Nephron (organoid): ENCODE measurements around the gene NRF1.

Source experiments
- H3K27ac Mint-ChIP-seq, 3 experiments: 2 replicates each; pipeline ENCODE4 v1.8.0; 2020; ENCODE audit warnings: mixed read lengths in 3 of 3, mild to moderate bottlenecking in 2 of 3, moderate library complexity in 1 of 3
- H3K27me3 Mint-ChIP-seq: 2 replicates; pipeline ENCODE4 v1.8.0; 2021; ENCODE audit warnings: low read depth, mild to moderate bottlenecking, moderate library complexity, mixed read lengths
- H3K36me3 Mint-ChIP-seq: 2 replicates; pipeline ENCODE4 v1.8.0; 2020; ENCODE audit warnings: low read depth, mixed read lengths
- H3K4me1 Mint-ChIP-seq: 2 replicates; pipeline ENCODE4 v1.8.0; 2020; ENCODE audit warnings: mixed read lengths
- H3K4me3 Mint-ChIP-seq, 3 experiments: 2 replicates each; pipeline ENCODE4 v1.8.0; 2020; ENCODE audit warnings: mild to moderate bottlenecking in 3 of 3, mixed read lengths in 3 of 3, moderate library complexity in 2 of 3
- H3K9me3 Mint-ChIP-seq: 2 replicates; pipeline ENCODE4 v1.8.0; 2020; ENCODE audit warnings: mixed read lengths
- CTCF ChIP-seq, 3 experiments: fragments of 200-600 bp; sonication (generic); IDR thresholded peaks; one replicate each; pipeline ENCODE4 v1.5.0; 2021; ENCODE audit warnings: antibody characterized with exemption in 3 of 3; ENCODE audit not compliant: unreplicated experiment in 3 of 3

Gene NRF1

GRCh38 chr7:129777993-129778769 is 166.7 kb downstream of the NRF1 start:
- H3K4me3 Mint-ChIP-seq, result peak overlapping the region in 2 of 3 experiments; percentile 46 to 66
- peaks cover 84% of the 10 kb centered on the region for H3K27me3 Mint-ChIP-seq
- no peak for TF ChIP-seq CTCF (IDR thresholded peaks at IDR 0.05; ENCODE audit: unreplicated experiment in 3 of 3)
- H3K36me3 Mint-ChIP-seq, result no peaks in the 10 kb centered on the region
- H3K4me1 Mint-ChIP-seq, result peaks cover 25% of the 10 kb centered on the region
- H3K9me3 Mint-ChIP-seq, result no peaks in the 10 kb centered on the region
- no peak overlapping the region for H3K27ac Mint-ChIP-seq

GRCh38 chr7:129778770-129779601 is 167.5 kb downstream of the NRF1 start:
- H3K4me3 Mint-ChIP-seq, result peak overlapping the region in 2 of 3 experiments; percentile 46 to 66
- H3K27ac Mint-ChIP-seq, result no peak overlapping the region
- TF ChIP-seq CTCF (IDR thresholded peaks at IDR 0.05; ENCODE audit: unreplicated experiment in 3 of 3), result peak in 2 of 3 experiments; percentile 13 to 22
- peaks cover 28% of the 10 kb centered on the region for H3K4me1 Mint-ChIP-seq
- no peaks in the 10 kb centered on the region for H3K9me3 Mint-ChIP-seq
- H3K36me3 Mint-ChIP-seq, result no peaks in the 10 kb centered on the region
- H3K27me3 Mint-ChIP-seq, result peaks cover 89% of the 10 kb centered on the region

DNA sequence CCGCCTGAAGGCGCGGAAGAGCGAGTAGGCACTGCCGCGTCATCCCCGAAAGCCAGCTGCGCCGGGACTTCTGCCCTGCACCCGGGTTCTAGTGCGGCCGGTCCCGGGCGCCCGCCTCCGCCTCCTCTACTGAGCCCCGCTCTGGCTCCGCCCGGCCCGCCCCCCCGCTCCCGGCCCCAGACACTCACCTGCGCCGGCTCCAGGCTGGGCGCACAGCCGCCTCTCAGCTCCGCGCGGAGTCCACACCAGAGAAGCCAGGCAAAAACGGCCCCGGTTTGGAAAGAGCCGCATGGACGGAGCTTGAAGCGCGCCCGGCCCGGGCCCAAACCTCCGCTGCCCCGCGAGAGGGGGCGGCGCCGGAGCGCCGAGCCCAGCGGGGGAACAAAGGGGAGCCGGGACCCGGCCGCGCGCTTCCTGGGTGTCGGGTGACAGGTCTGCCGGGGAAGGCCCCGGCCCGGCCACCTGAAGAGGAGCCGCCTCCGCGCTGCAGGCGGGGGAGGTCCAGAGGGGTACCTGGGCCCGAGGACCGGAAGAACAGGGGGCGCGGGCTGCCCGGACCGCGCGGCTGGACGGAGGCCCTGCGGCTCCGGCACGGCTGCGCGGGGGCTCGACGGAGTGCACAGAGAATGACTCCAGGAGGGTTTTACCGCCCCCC is 168.2 kb downstream of the NRF1 start:
- H3K4me3 Mint-ChIP-seq, result peak overlapping the region in 2 of 3 experiments; percentile 29 to 34
- H3K27ac Mint-ChIP-seq, result no peak overlapping the region
- peaks cover 20% of the 10 kb centered on the region for H3K4me1 Mint-ChIP-seq
- TF ChIP-seq CTCF (IDR thresholded peaks at IDR 0.05; ENCODE audit: unreplicated experiment in 3 of 3), result no peak
- no peaks in the 10 kb centered on the region for H3K9me3 Mint-ChIP-seq
- H3K36me3 Mint-ChIP-seq, result no peaks in the 10 kb centered on the region
- H3K27me3 Mint-ChIP-seq, result peaks cover 89% of the 10 kb centered on the region

- peaks cover 89% of the 10 kb centered on the region for H3K27me3 Mint-ChIP-seq
These were observed 168.9 kb downstream of the NRF1 start for GRCh38 chr7:129780257-129780973.

More at GRCh38 chr7:129780257-129780973, 168.9 kb downstream of the NRF1 start:
- H3K9me3 Mint-ChIP-seq, result no peaks in the 10 kb centered on the region
- H3K27ac Mint-ChIP-seq, result no peak overlapping the region
- no peak for TF ChIP-seq CTCF (IDR thresholded peaks at IDR 0.05; ENCODE audit: unreplicated experiment in 3 of 3)
- no peaks in the 10 kb centered on the region for H3K36me3 Mint-ChIP-seq
- H3K4me1 Mint-ChIP-seq, result peaks cover 23% of the 10 kb centered on the region
- H3K4me3 Mint-ChIP-seq, result peak overlapping the region in 2 of 3 experiments; percentile 62 to 66
